ENCODE results near the gene SLC25A45. TPM values are rescaled to one million over a fixed set of nuclear protein-coding genes. Genes with fewer than 3 reads are reported as not detected.

SLC25A45 gene
- total RNA-seq, 1 experiment from 2014 or later: 8.5 TPM

GRCh38 chr11:65354265-65355012 is 28.0 kb downstream of the SLC25A45 start, which contains the start of gene TIGD3:
Gene TIGD3 (plus strand): TSS chr11:65354751. CDS start chr11:65355809, 1,058 bp downstream.
- no TSS peak for BruUV-seq (replicated peaks)

GRCh38 chr11:65353900-65354264 is 28.6 kb downstream of the SLC25A45 start:
- ChIA-PET CTCF (interaction anchor here (0.6 to 1.6 kb wide), 6 partner anchors 13 to 283 kb away, joined by 3 to 8 read pairs (median 4); partner anchors contain the start of gene DPF2), POLR2A (interaction anchor here (0.5 kb wide), 1 partner anchor 40 kb away, joined by 3 read pairs; no protein-coding TSS in a partner anchor)
- H3K9me3 ChIP-seq: no peaks in the 10 kb centered on the region
- Mint-ChIP-seq H3K27me3 (ENCODE audit: insufficient read depth, unreplicated experiment) (no peaks in the 10 kb centered on the region), H3K4me1 (ENCODE audit: low read depth, unreplicated experiment) (peaks cover 38% of the 10 kb centered on the region), H3K4me3 (ENCODE audit: unreplicated experiment) (peak overlapping the region; percentile 94), H3K36me3 (ENCODE audit: insufficient read depth, unreplicated experiment) (peaks cover 56% of the 10 kb centered on the region), H3K27ac (ENCODE audit: unreplicated experiment) (peak overlapping the region; percentile 87), H3K9me3 (ENCODE audit: unreplicated experiment) (no peaks in the 10 kb centered on the region)
- H3K36me3 ChIP-seq (ENCODE audit: control insufficient read depth, insufficient read depth, low read length): peaks cover 1% of the 10 kb centered on the region
- no peak for TF ChIP-seq CTCF (IDR thresholded peaks at IDR 0.05; ENCODE audit: insufficient read depth in 1 of 2, low read depth in 1 of 2, low read length in 1 of 2, severe bottlenecking in 1 of 2, unreplicated experiment in 1 of 2)
- no peak for DNase-seq
- H3K27me3 ChIP-seq (replicated peaks; ENCODE audit: control insufficient read depth, insufficient read depth, low read length): no peaks in the 10 kb centered on the region
- intact Hi-C loops (cut with micrococcal nuclease; ENCODE audit: unreplicated experiment): loop anchor here (1.0 kb wide), 1 partner anchor 21 kb away; the partner anchor contains the start of gene DPF2
- H3K4me3 ChIP-seq (ENCODE audit: low read depth, low read length): peak overlapping the region; percentile 55
- BruUV-seq (replicated peaks): no TSS peak
- H3K4me1 ChIP-seq: peaks cover 28% of the 10 kb centered on the region

More at GRCh38 chr11:65354265-65355012, 28.0 kb downstream of the SLC25A45 start, which contains the start of gene TIGD3:
- Histone ChIP-seq H3K9me3 (no peaks in the 10 kb centered on the region), H3K4me1 (peaks cover 28% of the 10 kb centered on the region), H3K36me3 (ENCODE audit: control insufficient read depth, insufficient read depth, low read length) (peaks cover 1% of the 10 kb centered on the region), H3K27me3 (replicated peaks; ENCODE audit: control insufficient read depth, insufficient read depth, low read length) (no peaks in the 10 kb centered on the region), H3K4me3 (ENCODE audit: low read depth, low read length) (peak within 1 kb of the TSS; percentile 62)
- H3K36me3 Mint-ChIP-seq (ENCODE audit: insufficient read depth, unreplicated experiment): peaks cover 50% of the 10 kb centered on the region
- POLR2A ChIA-PET: interaction anchor here (0.5 kb wide), 1 partner anchor 40 kb away, joined by 3 read pairs; no protein-coding TSS in a partner anchor
- DNase-seq: peak; percentile 98 to 99
- no peaks in the 10 kb centered on the region for H3K9me3 Mint-ChIP-seq (ENCODE audit: unreplicated experiment)
- intact Hi-C loops (cut with micrococcal nuclease; ENCODE audit: unreplicated experiment): loop anchor here (1.0 kb wide), 1 partner anchor 21 kb away; the partner anchor contains the start of gene DPF2
- TF ChIP-seq CTCF (IDR thresholded peaks at IDR 0.05; ENCODE audit: insufficient read depth in 1 of 2, low read depth in 1 of 2, low read length in 1 of 2, severe bottlenecking in 1 of 2, unreplicated experiment in 1 of 2): no peak
- CTCF ChIA-PET: interaction anchor here (0.5 to 1.6 kb wide), 7 partner anchors 12 to 284 kb away, joined by 3 to 8 read pairs (median 4); partner anchors contain the start of gene DPF2
- peak within 1 kb of the TSS; percentile 87 for H3K27ac Mint-ChIP-seq (ENCODE audit: unreplicated experiment)
- H3K4me1 Mint-ChIP-seq (ENCODE audit: low read depth, unreplicated experiment): peaks cover 38% of the 10 kb centered on the region
- H3K27me3 Mint-ChIP-seq (ENCODE audit: insufficient read depth, unreplicated experiment): no peaks in the 10 kb centered on the region
- H3K4me3 Mint-ChIP-seq (ENCODE audit: unreplicated experiment): peak within 1 kb of the TSS; percentile 94

- no peaks in the 10 kb centered on the region for H3K9me3 ChIP-seq
- CTCF ChIA-PET: interaction anchor here (0.6 to 1.6 kb wide), 7 partner anchors 14 to 136 kb away, joined by 3 to 8 read pairs (median 5); partner anchors contain the start of genes CDC42EP2 and DPF2
These were observed 29.1 kb downstream of the SLC25A45 start for GRCh38 chr11:65353376-65353775.

More at GRCh38 chr11:65353376-65353775, 29.1 kb downstream of the SLC25A45 start:
- peaks cover 26% of the 10 kb centered on the region for H3K4me1 ChIP-seq
- no peaks in the 10 kb centered on the region for H3K9me3 Mint-ChIP-seq (ENCODE audit: unreplicated experiment)
- peak overlapping the region; percentile 87 for H3K27ac Mint-ChIP-seq (ENCODE audit: unreplicated experiment)
- no peaks in the 10 kb centered on the region for H3K27me3 ChIP-seq (replicated peaks; ENCODE audit: control insufficient read depth, insufficient read depth, low read length)
- TF ChIP-seq CTCF (IDR thresholded peaks at IDR 0.05; ENCODE audit: insufficient read depth in 1 of 2, low read depth in 1 of 2, low read length in 1 of 2, severe bottlenecking in 1 of 2, unreplicated experiment in 1 of 2): no peak
- peaks cover 61% of the 10 kb centered on the region for H3K36me3 Mint-ChIP-seq (ENCODE audit: insufficient read depth, unreplicated experiment)
- intact Hi-C loops (cut with micrococcal nuclease; ENCODE audit: unreplicated experiment): no loop called here
- peak overlapping the region; percentile 94 for H3K4me3 Mint-ChIP-seq (ENCODE audit: unreplicated experiment)
- POLR2A ChIA-PET: no interaction called here
- H3K36me3 ChIP-seq (ENCODE audit: control insufficient read depth, insufficient read depth, low read length): peaks cover 3% of the 10 kb centered on the region
- no peaks in the 10 kb centered on the region for H3K27me3 Mint-ChIP-seq (ENCODE audit: insufficient read depth, unreplicated experiment)
- H3K4me3 ChIP-seq (ENCODE audit: low read depth, low read length): no peak overlapping the region
- DNase-seq: no peak
- BruUV-seq (replicated peaks): TSS peak; percentile 32
- peaks cover 37% of the 10 kb centered on the region for H3K4me1 Mint-ChIP-seq (ENCODE audit: low read depth, unreplicated experiment)
